ENCODE measurements around the gene TMEM223. TPM values are rescaled to one million over a fixed set of nuclear protein-coding genes. Genes with fewer than 3 reads are reported as not detected.

TMEM223 gene
- polyA plus RNA-seq, 1 donor from 2014 or later, result 16.5 TPM

- H3K27me3 ChIP-seq (ENCODE audit: insufficient read depth, low read depth, low read length), result no peaks in the 10 kb centered on the region
- peaks cover 6% of the 10 kb centered on the region for H4K20me1 ChIP-seq (ENCODE audit: insufficient read depth)
- no peaks in the 10 kb centered on the region for H3F3A ChIP-seq (ENCODE audit: insufficient read depth, low read length, poor library complexity, severe bottlenecking)
- no peaks in the 10 kb centered on the region for H3K9me2 ChIP-seq (ENCODE audit: insufficient read depth, low read length)
- H2AFZ ChIP-seq (ENCODE audit: low read depth, low read length), result no peak overlapping the region
- H3K27ac ChIP-seq (ENCODE audit: low read length), result no peak overlapping the region
- no peak overlapping the region for H3K4me2 ChIP-seq (ENCODE audit: low read length)
- no peaks in the 10 kb centered on the region for H3K36me3 ChIP-seq (ENCODE audit: insufficient read depth, low read length)
- H3K79me2 ChIP-seq (replicated peaks; ENCODE audit: insufficient read depth, low read length), result peaks cover 23% of the 10 kb centered on the region
- H3K9me3 ChIP-seq (ENCODE audit: low read length), result no peaks in the 10 kb centered on the region
- H3K4me3 ChIP-seq (ENCODE audit: low read length), result no peak overlapping the region
- TF ChIP-seq CTCF (IDR thresholded peaks at IDR 0.05; ENCODE audit: poor library complexity, severe bottlenecking) (no peak), EZH2 (IDR thresholded peaks at IDR 0.05; ENCODE audit: borderline replicate concordance, insufficient read depth, low read length, poor library complexity, severe bottlenecking) (no peak), MXI1 (conservative IDR thresholded peaks at IDR 0.05; ENCODE audit: poor library complexity, severe bottlenecking) (no peak), TAF1 (IDR thresholded peaks at IDR 0.05; ENCODE audit: low read depth) (no peak), EP300 (conservative IDR thresholded peaks at IDR 0.05; ENCODE audit: poor library complexity, severe bottlenecking) (no peak), REST (IDR thresholded peaks at IDR 0.05; ENCODE audit: borderline replicate concordance) (no peak), RAD21 (conservative IDR thresholded peaks at IDR 0.05) (no peak), SMC3 (conservative IDR thresholded peaks at IDR 0.05; ENCODE audit: poor library complexity) (no peak)
- no peak overlapping the region for H3K9ac ChIP-seq (ENCODE audit: low read length)
Measured at GRCh38 chr11:62801071-62801470, 9.3 kb upstream of the TMEM223 start.

GRCh38 chr11:62799486-62799885, 7.7 kb upstream of the TMEM223 start:
- Histone ChIP-seq H4K20me1 (ENCODE audit: insufficient read depth) (peaks cover 6% of the 10 kb centered on the region), H3K9ac (ENCODE audit: low read length) (no peak overlapping the region)
- TF ChIP-seq REST (IDR thresholded peaks at IDR 0.05; ENCODE audit: borderline replicate concordance) (no peak), CTCF (IDR thresholded peaks at IDR 0.05; ENCODE audit: poor library complexity, severe bottlenecking) (no peak), SMC3 (conservative IDR thresholded peaks at IDR 0.05; ENCODE audit: poor library complexity) (no peak), POLR2AphosphoS5 (IDR thresholded peaks at IDR 0.05) (no peak), MXI1 (conservative IDR thresholded peaks at IDR 0.05; ENCODE audit: poor library complexity, severe bottlenecking) (no peak), EP300 (conservative IDR thresholded peaks at IDR 0.05; ENCODE audit: poor library complexity, severe bottlenecking) (no peak), TAF1 (IDR thresholded peaks at IDR 0.05; ENCODE audit: low read depth) (no peak), RAD21 (conservative IDR thresholded peaks at IDR 0.05) (no peak), EZH2 (IDR thresholded peaks at IDR 0.05; ENCODE audit: borderline replicate concordance, insufficient read depth, low read length, poor library complexity, severe bottlenecking) (no peak)

More at GRCh38 chr11:62799486-62799885, 7.7 kb upstream of the TMEM223 start:
- H3K9me3 ChIP-seq (ENCODE audit: low read length), result no peaks in the 10 kb centered on the region
- H3K4me2 ChIP-seq (ENCODE audit: low read length), result no peak overlapping the region
- H3K27me3 ChIP-seq (ENCODE audit: insufficient read depth, low read depth, low read length), result no peaks in the 10 kb centered on the region
- peaks cover 17% of the 10 kb centered on the region for H3K79me2 ChIP-seq (replicated peaks; ENCODE audit: insufficient read depth, low read length)
- no peak overlapping the region for H3K4me3 ChIP-seq (ENCODE audit: low read length)
- no peaks in the 10 kb centered on the region for H3F3A ChIP-seq (ENCODE audit: insufficient read depth, low read length, poor library complexity, severe bottlenecking)
- no peak overlapping the region for H3K27ac ChIP-seq (ENCODE audit: low read length)
- H3K36me3 ChIP-seq (ENCODE audit: insufficient read depth, low read length), result no peaks in the 10 kb centered on the region
- H3K9me2 ChIP-seq (ENCODE audit: insufficient read depth, low read length), result no peaks in the 10 kb centered on the region
- no peak overlapping the region for H2AFZ ChIP-seq (ENCODE audit: low read depth, low read length)

Measured in neural cell (in vitro differentiated cells).